AG04450 (cell line): ENCODE results near the gene C7orf57. TPM values are rescaled to one million over a fixed set of nuclear protein-coding genes. Genes with fewer than 3 reads are reported as not detected.

Experiments
- CTCF ChIA-PET: fragments of 300-600, 350-600 bp; formaldehyde crosslinking; extraction: SDS; loops from one replicate; lab custom pipeline; 2022; ENCODE audit warnings: antibody characterized with exemption, inconsistent platforms; lab: Charles Lee
- POLR2A ChIA-PET: fragments of 350-600 bp; formaldehyde crosslinking; extraction: SDS; loops from one replicate; lab custom pipeline; 2021; ENCODE audit warnings: antibody characterized with exemption, inconsistent platforms; lab: Yijun Ruan, JAX
- DNase-seq: peaks from one replicate; pipeline ENCODE4 v3.0.0-alpha.2; 2011; ENCODE audit warnings: low read depth, low spot score
- H3K27ac ChIP-seq: one replicate; pipeline ENCODE4 v1.5.1; 2012; ENCODE audit warnings: low read depth, low read length, control low read depth
- H3K27me3 ChIP-seq: one replicate; pipeline ENCODE4 v1.6.0; 2012; ENCODE audit warnings: low read length; ENCODE audit not compliant: control insufficient read depth, insufficient read depth
- H3K4me3 ChIP-seq: 2 replicates; pipeline ENCODE4 v1.5.1; 2011; ENCODE audit warnings: mild to moderate bottlenecking, low read depth, low read length, control low read depth
- H3K9me3 ChIP-seq: 2 replicates; pipeline ENCODE4 v1.5.1; 2012; ENCODE audit warnings: low read length; ENCODE audit not compliant: control insufficient read depth, insufficient read depth
- CTCF ChIP-seq: IDR thresholded peaks from 2 replicates; pipeline ENCODE4 v1.5.1; 2011; ENCODE audit warnings: low read depth, low read length, control low read depth, inconsistent platforms
- polyA plus RNA-seq: library from polyadenylated mRNA; depleted of rRNA; stranded (reverse); fragments of >200 nt; gene quantifications from 2 replicates; pipeline ENCODE4 v1.2.3, GENCODE V29; 2011

C7orf57 gene
- polyA plus RNA-seq, 1 experiment = not detected

- Histone ChIP-seq H3K27ac (peak overlapping the region; percentile 21), H3K9me3 (no peaks in the 10 kb centered on the region), H3K27me3 (no peaks in the 10 kb centered on the region), H3K4me3 (peak overlapping the region; percentile 75)
- POLR2A ChIA-PET = interaction anchor here (0.7 kb wide), 2 partner anchors 13 to 184 kb away, joined by 3 to 5 read pairs; no protein-coding TSS in a partner anchor
- CTCF ChIA-PET = interaction anchor here (0.7 to 4.0 kb wide), 2 partner anchors 10 to 20 kb away, joined by 4 to 28 read pairs; no protein-coding TSS in a partner anchor
- TF ChIP-seq CTCF = no peak
- no peak for DNase-seq
Measured at GRCh38 chr7:48090095-48090805, 54.9 kb downstream of the C7orf57 start.

- POLR2A ChIA-PET = interaction anchor here (0.8 kb wide), 1 partner anchor 491 kb away, joined by 3 read pairs; no protein-coding TSS in a partner anchor
- Histone ChIP-seq H3K9me3 (no peaks in the 10 kb centered on the region), H3K27ac (no peak overlapping the region), H3K27me3 (no peaks in the 10 kb centered on the region), H3K4me3 (no peak overlapping the region)
- CTCF ChIA-PET = interaction anchor here (1.4 to 4.0 kb wide), 4 partner anchors 19 to 113 kb away, joined by 3 to 28 read pairs (median 4); no protein-coding TSS in a partner anchor
- DNase-seq = no peak
- TF ChIP-seq CTCF = no peak
Measured at GRCh38 chr7:48091506-48092433, 56.4 kb downstream of the C7orf57 start.

- H3K27me3 ChIP-seq = no peaks in the 10 kb centered on the region
- CTCF ChIA-PET = interaction anchor here (0.6 to 3.0 kb wide), 3 partner anchors 15 to 807 kb away, joined by 3 to 32 read pairs (median 4); no protein-coding TSS in a partner anchor
- H3K4me3 ChIP-seq = no peak overlapping the region
- POLR2A ChIA-PET = interaction anchor here (1.1 kb wide), 1 partner anchor 9 kb away, joined by 3 read pairs; no protein-coding TSS in a partner anchor
- TF ChIP-seq CTCF = no peak
- no peaks in the 10 kb centered on the region for H3K9me3 ChIP-seq
- DNase-seq = no peak
- no peak overlapping the region for H3K27ac ChIP-seq
Measured at GRCh38 chr7:48094861-48095293, 59.5 kb downstream of the C7orf57 start.

- Histone ChIP-seq H3K4me3 (no peak overlapping the region), H3K27me3 (no peaks in the 10 kb centered on the region), H3K9me3 (no peaks in the 10 kb centered on the region), H3K27ac (no peak overlapping the region)
- no peak for TF ChIP-seq CTCF
- POLR2A ChIA-PET = no interaction called here
- CTCF ChIA-PET = interaction anchor here (1.1 to 3.0 kb wide), 2 partner anchors 14 to 152 kb away, joined by 4 to 32 read pairs; no protein-coding TSS in a partner anchor
- DNase-seq = no peak
Measured at GRCh38 chr7:48096273-48096672, 60.9 kb downstream of the C7orf57 start.
